GM12892 (cell line): ENCODE data around the gene ISM2.

Experiments
- POLR2A ChIP-seq: IDR thresholded peaks from 2 replicates; pipeline ENCODE4 v1.6.1; 2011; ENCODE audit warnings: low read depth, low read length, control low read depth
- POLR2AphosphoS5 ChIP-seq: IDR thresholded peaks from 2 replicates; pipeline ENCODE4 v1.6.1; 2011; ENCODE audit warnings: low read depth, low read length, control low read depth
- TAF1 ChIP-seq: IDR thresholded peaks from 2 replicates; pipeline ENCODE4 v1.6.1; 2011; ENCODE audit warnings: low read depth, mild to moderate bottlenecking, control low read depth, low read length, borderline replicate concordance

DNA sequence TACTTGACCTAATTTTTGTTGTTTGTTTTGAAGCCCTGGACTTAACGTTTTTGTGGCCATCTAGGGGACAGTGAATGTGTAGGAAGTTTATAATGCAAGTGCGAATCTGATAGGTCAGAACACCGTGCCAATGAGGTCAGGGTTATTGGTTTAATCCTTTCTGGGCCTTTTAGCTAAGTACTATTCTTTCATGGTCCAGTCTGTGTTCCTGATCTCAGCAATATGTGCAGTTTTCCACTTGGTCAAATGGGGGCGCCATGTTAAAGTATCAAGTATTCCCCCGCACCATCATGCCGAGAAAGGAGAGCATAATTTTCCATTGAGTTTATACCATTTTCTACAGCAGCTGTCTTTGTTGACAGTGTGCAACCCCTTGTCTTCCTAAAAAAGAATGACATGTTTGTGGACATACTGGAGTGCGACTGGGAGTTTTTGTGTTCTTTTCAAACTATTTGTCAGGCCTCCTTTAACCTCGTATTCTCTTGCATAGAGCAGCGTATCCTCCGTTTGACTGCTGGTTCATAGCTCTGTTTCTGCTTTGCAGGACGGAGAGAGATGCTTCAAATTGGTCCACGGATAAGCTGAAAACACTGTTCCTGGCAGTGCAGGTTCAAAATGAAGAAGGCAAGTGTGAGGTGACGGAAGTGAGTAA lies 39.4 kb downstream of the ISM2 start:
- TF ChIP-seq POLR2A (no peak), POLR2AphosphoS5 (no peak), TAF1 (no peak)
